ENCODE measurements around the gene CTBP2.

CTBP2 gene

GRCh38 chr10:125003146-125003900, 157.0 kb downstream of the CTBP2 start:
- no peak for DNase-seq

DNA sequence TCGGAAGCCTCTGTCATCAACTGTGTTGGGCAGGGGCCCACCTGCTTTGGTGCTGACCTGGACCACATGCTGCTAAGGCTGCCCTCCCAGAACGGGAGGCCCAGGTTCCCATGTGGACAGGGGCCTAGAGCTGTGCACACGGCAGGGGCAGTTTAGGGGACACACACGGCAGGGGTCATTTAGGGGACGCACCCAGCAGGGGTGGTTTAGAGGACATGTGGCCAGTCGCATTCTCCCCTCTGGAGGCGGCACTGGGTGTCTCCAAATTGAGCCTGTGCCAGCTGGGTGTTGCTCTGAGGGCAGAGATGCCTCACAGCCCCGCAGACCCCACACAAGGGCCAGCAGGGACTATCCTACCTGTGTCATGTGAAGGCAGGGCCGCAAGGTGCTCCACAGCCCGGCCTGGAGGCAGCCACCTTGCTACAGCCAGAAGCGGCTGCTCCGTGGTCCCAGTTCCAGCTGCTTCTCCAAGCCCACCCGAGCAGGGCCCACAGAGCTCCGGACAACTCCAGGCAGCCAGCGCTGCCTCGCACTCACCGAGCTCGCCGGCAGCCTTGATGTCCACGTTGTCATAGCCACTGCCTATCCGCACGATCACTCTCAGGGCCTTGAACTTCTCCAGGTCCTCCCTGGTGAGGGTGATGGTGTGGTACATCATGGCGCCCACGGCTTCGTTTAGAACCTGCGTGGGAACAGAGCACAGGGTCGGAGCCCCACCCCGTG, 157.8 kb downstream of the CTBP2 start:
- no peak for DNase-seq

DNA sequence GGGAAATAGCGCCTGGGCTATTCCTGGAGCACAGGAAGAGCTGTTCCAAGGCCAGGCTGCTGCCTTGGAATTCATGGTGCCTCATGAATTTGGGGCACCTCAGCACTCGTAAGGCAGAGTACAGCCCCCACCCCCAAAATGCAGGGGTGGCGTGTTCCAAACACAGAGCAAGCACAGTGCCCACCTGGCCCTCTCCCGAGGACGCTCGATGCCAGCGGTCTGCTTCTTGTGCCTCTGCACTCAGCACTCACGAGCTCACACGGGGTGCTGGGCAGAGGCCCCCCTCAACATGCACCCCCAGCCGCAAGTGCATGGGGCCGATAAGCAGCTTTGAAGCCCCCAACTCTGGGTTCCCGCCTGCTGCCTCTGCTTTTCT, 158.3 kb downstream of the CTBP2 start:
- no peak for DNase-seq

DNA sequence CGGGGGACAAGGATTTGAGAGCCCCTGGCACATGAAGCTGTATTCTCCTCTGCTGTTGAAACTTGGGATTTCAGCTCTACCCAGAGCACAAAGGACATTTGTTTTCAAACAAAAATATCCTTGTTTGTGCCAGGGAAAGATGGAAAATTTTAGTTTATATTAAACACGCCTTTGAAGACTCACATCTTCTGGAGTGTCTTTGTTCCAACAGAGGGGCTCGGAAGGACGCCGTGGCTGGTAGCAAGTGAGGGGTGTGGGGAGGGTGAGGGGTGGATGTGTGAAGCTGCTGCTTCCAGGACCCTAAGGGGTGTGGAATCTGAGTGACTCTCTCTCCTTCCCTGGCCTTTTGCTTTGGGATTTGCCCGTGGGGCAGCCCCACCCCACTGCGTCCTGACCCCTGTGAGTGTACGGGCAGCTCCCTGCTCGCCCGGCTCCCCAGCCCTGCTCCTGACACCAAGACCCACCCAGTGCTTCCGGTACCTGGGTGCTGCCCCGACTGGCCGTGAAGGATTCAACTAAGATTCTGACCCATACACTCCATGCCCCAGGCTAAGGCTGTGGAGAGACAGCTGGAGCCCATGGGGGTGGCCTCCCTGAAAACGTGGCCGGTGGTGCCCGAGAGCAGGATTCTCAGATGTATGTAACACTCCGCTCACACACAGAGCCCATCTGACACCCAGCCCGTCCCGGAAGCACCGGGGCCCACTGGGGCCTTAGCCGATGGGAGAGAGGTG, 158.9 kb downstream of the CTBP2 start:
- DNase-seq = no peak

GRCh38 chr10:125000366-125001312, 159.7 kb downstream of the CTBP2 start:
- DNase-seq = no peak

DNA sequence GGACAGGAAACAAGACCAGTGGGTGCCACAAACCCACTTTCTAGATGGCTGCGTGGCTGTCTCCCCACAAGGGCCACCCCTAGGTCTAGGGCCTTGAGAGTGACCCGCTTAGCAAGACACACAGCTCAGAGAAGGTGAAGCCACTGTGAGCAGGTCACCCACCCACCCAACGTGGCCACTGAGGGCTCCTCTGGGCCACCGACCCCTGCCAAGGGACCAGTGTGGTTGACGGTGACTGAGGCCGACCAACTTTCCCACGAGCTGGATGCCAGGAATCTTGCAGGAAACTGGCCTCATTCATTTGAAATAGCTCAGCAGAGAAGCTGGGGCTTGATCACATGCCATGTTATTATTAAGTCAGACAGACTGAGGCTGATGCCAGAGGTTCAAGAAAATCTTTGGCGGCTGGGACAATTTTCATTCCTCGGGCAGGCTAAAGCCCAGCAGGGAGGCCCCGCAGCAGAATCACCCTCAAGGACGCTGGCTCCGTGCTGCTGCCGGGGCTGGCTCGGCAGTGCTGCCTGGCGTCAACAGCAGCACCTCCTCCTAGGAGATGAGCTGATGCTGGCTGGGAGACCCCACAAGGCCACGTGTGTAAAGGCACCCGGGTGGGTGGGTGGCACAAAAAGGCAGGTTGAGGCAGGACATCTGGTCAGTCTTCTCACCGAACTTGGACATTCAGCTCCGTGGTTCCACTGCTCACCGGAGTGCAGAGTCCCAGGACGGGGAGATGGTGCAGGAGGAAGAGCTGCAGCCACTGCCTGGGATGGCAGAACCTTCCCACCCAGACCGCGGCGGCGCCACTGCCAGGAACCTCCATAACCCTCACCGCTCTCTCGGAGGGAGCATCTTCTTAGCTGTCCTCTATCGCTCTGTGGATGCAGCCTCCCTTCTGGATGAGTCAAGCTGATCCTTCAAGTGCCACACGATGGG, 160.7 kb downstream of the CTBP2 start:
- no peak for DNase-seq

- DNase-seq = no peak
Observed at GRCh38 chr10:124998624-124999291, 161.6 kb downstream of the CTBP2 start.

GRCh38 chr10:124997771-124998623, 162.4 kb downstream of the CTBP2 start:
- no peak for DNase-seq

- no peak for DNase-seq
Observed at GRCh38 chr10:124997306-124997705, 163.1 kb downstream of the CTBP2 start.

- no peak for DNase-seq
Observed at GRCh38 chr10:124996854-124997215, 163.5 kb downstream of the CTBP2 start.

- DNase-seq = no peak
Observed at GRCh38 chr10:124996127-124996853, 164.1 kb downstream of the CTBP2 start.

DNA sequence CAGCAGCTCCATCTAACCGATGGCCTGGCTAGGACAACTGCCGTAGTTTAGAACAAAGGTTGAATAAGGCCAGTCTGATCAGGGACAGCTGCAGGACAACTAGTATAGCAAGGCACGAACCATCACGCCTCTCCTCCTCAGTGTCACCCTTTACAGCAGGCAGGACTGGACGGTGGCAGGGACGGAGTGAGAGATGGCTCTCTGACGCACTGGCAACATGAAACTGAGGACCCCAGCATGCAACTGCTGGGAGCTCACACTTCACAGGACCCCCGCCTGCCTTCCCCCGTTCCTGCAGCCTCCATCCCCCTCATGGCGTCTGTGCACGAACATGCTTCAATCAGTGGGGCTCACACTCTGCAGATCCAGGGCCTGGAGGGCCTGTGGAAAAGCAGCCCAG, 164.8 kb downstream of the CTBP2 start:
- no peak for DNase-seq

DNA sequence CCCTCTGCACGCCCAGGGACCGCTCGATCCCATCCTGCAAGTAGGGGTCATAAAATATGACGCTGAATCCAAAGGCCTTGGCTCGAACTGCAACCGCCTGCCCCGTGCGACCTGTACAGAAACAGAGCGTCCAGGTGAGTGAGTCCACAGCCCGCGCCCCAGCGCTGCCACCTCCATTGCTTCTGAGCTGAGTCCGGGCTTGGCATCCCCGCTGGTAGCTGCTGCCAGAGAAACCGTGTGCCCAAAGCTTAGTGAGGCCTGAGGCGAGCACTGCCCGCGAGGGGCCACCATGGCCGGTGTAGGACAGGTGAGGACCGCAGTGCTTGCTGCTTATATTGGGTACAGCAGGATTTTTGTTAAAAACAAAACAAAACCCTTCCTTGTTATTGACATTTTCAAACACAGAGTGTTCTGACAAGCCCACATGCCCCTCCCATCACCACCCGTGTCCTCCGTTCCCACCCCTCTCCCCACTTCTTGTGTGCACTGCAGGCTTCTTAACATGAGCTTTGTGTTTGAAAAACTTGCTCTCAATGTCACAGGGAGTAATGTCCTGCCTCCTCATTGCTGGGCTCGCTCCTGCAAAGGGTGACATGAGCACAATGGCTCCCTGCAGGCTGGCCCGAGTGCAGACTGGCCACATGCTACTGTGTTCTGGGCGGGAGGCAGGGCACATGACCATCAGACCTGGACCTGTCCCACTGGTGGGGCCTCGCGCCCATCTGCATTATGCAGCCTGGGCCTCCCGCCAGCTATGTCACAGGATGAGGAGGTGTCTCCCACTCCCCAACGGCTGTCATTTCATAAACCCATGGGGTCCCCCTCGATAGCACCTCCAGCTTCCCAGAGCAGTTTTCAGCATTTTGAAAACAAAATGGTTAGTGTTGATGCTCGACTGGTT, 165.5 kb downstream of the CTBP2 start:
- DNase-seq = no peak

- DNase-seq = no peak
Observed at GRCh38 chr10:124993736-124994451, 166.5 kb downstream of the CTBP2 start.

DNA sequence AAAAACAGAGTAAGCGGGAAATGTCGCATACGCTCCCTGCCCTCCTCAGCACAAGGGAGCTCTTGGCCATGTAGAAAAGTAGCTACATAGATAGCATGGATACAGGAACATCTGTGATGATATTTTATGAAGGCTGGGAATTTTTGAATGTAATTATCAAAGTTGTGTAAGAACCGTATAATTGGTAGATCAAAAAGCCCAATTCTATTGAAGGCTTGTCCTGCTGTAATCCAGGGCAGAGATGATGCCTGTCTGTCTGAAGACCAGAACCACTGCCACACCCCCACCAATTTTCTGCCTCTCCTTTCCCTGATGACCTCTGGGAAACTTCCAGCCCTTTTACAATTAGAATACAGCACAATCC, 167.0 kb downstream of the CTBP2 start:
- no peak for DNase-seq

GRCh38 chr10:124992462-124993344, 167.7 kb downstream of the CTBP2 start:
- DNase-seq = peak; percentile 31

DNA sequence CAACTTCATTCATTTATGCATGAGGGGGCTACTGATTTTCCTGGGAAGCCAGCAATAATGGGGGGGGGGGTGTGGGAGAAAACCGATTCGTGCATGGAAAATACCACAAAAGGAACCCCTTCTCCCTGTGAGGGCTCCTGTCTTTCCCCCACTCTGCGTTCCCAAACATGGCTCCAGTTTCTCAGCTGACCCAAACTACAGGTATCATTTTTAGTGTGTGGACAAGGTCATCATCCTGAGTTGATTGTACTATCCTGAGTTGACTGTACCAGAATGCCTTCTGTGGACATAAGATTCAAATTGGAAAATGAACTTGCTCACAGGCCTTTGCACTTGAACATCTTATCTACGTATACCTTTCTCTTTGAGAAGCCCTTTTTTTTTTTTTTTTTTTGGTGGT, 168.5 kb downstream of the CTBP2 start:
- no peak for DNase-seq
